ENCODE measurements around the gene REXO4.
A peak's percentile ranks its signal among the peaks of the same experiment; 100 is the strongest.
"Not testable (repeated sequence)": the region's sequence is repeated elsewhere in the genome, so short reads cannot be mapped to it uniquely, and the experiment has no call there.

Gene REXO4

DNA sequence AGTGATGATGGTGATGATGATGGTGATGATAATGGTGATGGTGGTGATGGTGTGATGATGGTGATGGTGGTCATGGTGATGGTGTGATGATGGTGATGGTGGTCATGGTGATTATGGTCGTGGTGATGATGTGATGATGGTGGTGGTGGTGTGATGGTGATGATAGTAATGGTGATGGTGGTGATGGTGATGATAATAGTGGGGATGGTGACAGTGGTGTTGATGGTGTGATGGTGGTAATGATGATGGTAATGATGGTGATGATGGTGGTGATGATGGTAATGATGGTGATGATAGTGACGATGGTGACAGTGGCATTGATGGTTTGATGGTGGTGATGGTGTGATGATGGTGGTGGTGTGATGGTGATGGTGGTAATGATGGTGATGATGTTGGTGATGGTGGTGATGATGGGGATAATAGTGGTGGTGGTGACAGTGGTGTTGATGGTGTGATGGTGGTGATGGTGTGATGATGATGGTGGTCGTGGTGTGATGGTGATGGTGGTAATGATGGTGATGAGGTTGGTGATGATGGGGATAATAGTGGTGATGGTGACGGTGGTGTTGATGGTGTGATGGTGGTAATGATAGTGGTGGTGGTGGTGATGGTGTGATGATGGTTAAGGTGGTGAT is 35.2 kb downstream of the REXO4 start:
- Histone ChIP-seq H3K4me1 (ENCODE audit: control insufficient read depth in 2 of 2, insufficient read depth in 2 of 2, low read length in 2 of 2) (no peaks in the 10 kb centered on the region), H3K9ac (ENCODE audit: low read depth in 1 of 2, low read length in 2 of 2) (no peak overlapping the region), H3K27me3 (ENCODE audit: control insufficient read depth in 2 of 2, insufficient read depth in 2 of 2, low read length in 2 of 2) (no peaks in the 10 kb centered on the region), H3K9me3 (ENCODE audit: control insufficient read depth in 2 of 2, low read length in 2 of 2) (no peaks in the 10 kb centered on the region), H3K4me3 (ENCODE audit: low read length in 2 of 2) (no peak overlapping the region), H3K36me3 (ENCODE audit: control insufficient read depth in 2 of 2, insufficient read depth in 2 of 2, low read length in 2 of 2) (no peaks in the 10 kb centered on the region), H3K27ac (ENCODE audit: low read depth in 2 of 2, low read length in 2 of 2) (no peak overlapping the region)

DNA sequence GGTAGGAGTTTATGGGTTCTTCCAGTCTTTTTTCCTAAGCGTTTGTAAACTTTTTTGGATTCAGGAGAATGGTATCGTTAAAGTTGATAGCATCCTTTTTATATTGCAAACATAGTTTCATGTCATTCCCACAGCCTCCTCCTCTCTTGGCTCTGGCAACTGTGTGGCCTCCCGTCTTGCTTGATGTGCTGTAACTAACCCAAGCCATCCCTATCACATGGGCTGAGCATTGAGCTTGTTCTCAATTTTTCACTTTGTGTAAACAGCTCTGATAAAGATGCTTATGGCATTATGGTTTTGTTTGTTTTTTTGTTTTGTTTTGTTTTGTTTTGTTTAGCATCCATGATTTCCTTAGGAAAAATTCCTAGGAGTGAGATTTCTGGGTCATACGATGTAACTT is 37.1 kb downstream of the REXO4 start:
- Histone ChIP-seq H3K27ac (ENCODE audit: low read depth in 2 of 2, low read length in 2 of 2) (no peak overlapping the region), H3K27me3 (ENCODE audit: control insufficient read depth in 2 of 2, insufficient read depth in 2 of 2, low read length in 2 of 2) (no peaks in the 10 kb centered on the region), H3K4me3 (ENCODE audit: low read length in 2 of 2) (no peak overlapping the region), H3K9me3 (ENCODE audit: control insufficient read depth in 2 of 2, low read length in 2 of 2) (no peaks in the 10 kb centered on the region), H3K9ac (ENCODE audit: low read depth in 1 of 2, low read length in 2 of 2) (no peak overlapping the region), H3K36me3 (ENCODE audit: control insufficient read depth in 2 of 2, insufficient read depth in 2 of 2, low read length in 2 of 2) (no peaks in the 10 kb centered on the region), H3K4me1 (ENCODE audit: control insufficient read depth in 2 of 2, insufficient read depth in 2 of 2, low read length in 2 of 2) (peaks cover 0 to 5% of the 10 kb centered on the region in 2 donors)

DNA sequence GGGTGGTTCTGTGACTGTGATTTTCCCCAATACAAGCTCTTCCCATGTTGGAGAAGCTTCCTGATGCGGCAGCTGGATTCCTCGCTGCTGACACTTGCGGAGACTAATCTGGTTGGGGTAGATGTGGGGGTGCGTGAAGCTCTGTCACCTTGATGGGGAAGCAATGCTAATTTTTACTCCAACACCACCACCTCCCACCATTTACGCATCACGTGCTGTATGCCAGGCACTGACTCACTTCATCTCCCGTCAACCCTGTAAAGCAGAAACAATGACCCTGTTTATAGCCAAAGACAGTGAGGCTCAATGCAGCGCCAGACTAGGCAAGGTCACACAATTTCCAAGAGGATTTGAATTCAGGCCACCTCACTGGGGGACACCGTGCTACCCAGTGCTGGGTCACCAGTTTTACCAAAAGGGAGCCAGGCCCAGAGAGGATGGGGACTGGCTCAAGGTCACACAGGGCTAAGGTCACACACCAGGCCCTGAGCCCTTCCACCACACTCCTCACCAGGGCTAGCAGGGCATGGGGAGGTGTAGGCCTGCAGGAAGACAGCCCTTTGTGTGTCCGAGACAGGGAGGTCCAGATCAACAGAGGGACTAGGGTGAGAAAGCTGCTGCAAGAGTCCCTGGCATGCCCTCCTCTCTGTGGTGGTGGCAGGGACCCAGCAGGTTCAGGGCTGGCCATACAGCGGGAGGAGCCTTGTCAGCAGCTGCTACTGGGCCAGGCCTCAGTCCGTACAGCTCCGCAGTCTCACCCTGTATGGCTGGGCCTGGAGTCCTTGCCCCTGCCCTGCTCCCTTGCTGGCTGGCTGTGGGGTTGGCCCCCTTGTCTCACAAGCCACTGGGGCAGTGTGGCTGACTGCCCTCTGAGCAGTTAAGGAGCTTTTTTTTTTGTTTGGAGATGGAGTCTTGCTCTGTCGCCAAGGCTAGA is 38.4 kb downstream of the REXO4 start:
- H3K4me1 ChIP-seq (ENCODE audit: control insufficient read depth in 2 of 2, insufficient read depth in 2 of 2, low read length in 2 of 2): peaks cover 5 to 6% of the 10 kb centered on the region in 2 donors
- H3K36me3 ChIP-seq (ENCODE audit: control insufficient read depth in 2 of 2, insufficient read depth in 2 of 2, low read length in 2 of 2): no peaks in the 10 kb centered on the region
- H3K9me3 ChIP-seq (ENCODE audit: control insufficient read depth in 2 of 2, low read length in 2 of 2): no peaks in the 10 kb centered on the region
- H3K27me3 ChIP-seq (ENCODE audit: control insufficient read depth in 2 of 2, insufficient read depth in 2 of 2, low read length in 2 of 2): no peaks in the 10 kb centered on the region
- H3K27ac ChIP-seq (ENCODE audit: low read depth in 2 of 2, low read length in 2 of 2): no peak overlapping the region
- H3K4me3 ChIP-seq (ENCODE audit: low read length in 2 of 2): no peak overlapping the region
- H3K9ac ChIP-seq (ENCODE audit: low read depth in 1 of 2, low read length in 2 of 2): no peak overlapping the region

DNA sequence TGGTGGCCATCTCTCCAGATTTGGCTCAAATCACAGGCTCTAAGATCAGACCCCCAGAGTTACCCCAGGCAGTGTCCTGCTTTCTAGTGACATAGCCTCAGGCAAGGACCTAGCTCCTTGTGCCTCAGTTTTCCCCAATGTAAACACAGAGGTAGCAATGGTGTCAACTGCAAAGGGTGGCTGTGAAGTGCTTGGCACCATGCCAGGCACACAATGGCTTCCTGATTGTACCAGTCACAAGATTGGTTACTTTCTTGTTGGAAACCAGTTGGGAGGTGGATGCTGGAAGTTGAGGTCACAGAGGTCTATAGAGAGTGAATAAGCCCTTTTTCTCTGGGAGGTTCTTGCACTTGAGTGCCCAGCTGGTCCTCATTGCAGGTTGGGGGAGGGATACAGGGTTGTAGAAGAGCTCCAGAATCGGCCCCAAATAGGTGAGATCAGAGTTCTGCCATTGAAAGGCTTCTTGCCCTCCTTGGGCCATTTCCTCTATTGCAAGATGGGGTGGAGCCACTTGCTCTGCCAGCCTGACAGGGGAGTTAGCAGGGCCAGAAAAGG is 39.3 kb downstream of the REXO4 start:
- no peaks in the 10 kb centered on the region for H3K27me3 ChIP-seq (ENCODE audit: control insufficient read depth in 2 of 2, insufficient read depth in 2 of 2, low read length in 2 of 2)
- no peaks in the 10 kb centered on the region for H3K36me3 ChIP-seq (ENCODE audit: control insufficient read depth in 2 of 2, insufficient read depth in 2 of 2, low read length in 2 of 2)
- H3K4me1 ChIP-seq (ENCODE audit: control insufficient read depth in 2 of 2, insufficient read depth in 2 of 2, low read length in 2 of 2): peaks cover 5 to 6% of the 10 kb centered on the region in 2 donors
- H3K9ac ChIP-seq (ENCODE audit: low read depth in 1 of 2, low read length in 2 of 2): no peak overlapping the region
- no peak overlapping the region for H3K4me3 ChIP-seq (ENCODE audit: low read length in 2 of 2)
- H3K27ac ChIP-seq (ENCODE audit: low read depth in 2 of 2, low read length in 2 of 2): no peak overlapping the region
- H3K9me3 ChIP-seq (ENCODE audit: control insufficient read depth in 2 of 2, low read length in 2 of 2): no peaks in the 10 kb centered on the region

DNA sequence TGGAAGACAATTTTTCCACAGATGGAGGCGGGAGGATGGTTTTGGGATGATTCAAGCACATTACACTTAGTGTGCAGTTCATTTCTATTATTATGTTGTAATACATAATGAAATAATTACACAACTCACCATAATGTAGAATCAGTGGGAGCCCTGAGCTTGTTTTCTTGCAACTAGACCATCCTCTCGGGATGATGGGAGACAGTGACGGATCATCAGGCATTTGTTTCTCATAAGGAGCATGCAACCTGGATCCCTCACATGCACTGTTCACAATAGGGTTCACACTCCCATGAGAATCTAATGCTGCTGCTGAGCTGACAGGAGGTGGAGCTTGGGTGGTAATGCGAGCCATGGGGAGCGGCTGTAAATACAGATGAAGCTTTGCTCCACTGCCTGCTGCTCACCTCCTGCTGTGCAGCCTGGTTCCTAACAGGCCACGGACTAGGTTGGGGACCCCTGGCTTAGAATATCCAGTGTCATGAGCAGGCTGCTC is 40.0 kb downstream of the REXO4 start:
- peaks cover 1 to 4% of the 10 kb centered on the region in 2 donors for H3K36me3 ChIP-seq (ENCODE audit: control insufficient read depth in 2 of 2, insufficient read depth in 2 of 2, low read length in 2 of 2)
- no peaks in the 10 kb centered on the region for H3K9me3 ChIP-seq (ENCODE audit: control insufficient read depth in 2 of 2, low read length in 2 of 2)
- no peaks in the 10 kb centered on the region for H3K27me3 ChIP-seq (ENCODE audit: control insufficient read depth in 2 of 2, insufficient read depth in 2 of 2, low read length in 2 of 2)
- peaks cover 7 to 8% of the 10 kb centered on the region in 2 donors for H3K4me1 ChIP-seq (ENCODE audit: control insufficient read depth in 2 of 2, insufficient read depth in 2 of 2, low read length in 2 of 2)
- H3K9ac ChIP-seq (ENCODE audit: low read depth in 1 of 2, low read length in 2 of 2): no peak overlapping the region
- no peak overlapping the region for H3K4me3 ChIP-seq (ENCODE audit: low read length in 2 of 2)
- no peak overlapping the region for H3K27ac ChIP-seq (ENCODE audit: low read depth in 2 of 2, low read length in 2 of 2)

DNA sequence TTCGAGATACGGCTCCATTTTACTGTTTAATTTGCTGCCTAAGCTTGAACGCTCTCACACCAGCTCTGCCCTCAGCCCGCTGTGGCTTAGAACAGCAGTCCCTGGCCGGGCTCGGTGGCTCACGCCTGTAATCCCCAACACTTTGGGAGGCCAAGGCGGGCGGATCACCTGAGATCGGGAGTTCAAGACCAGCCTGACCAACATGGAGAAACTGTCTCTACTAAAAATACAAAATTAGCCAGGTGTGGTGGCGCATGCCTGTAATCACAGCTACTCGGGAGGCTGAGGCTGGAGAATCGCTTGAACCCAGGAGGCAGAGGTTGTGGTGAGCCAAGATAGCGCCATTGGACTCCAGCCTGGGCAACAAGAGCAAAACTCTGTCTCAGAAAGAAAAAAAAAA is 40.5 kb downstream of the REXO4 start:
- not testable (repeated sequence) for H3K36me3 ChIP-seq (ENCODE audit: control insufficient read depth in 2 of 2, insufficient read depth in 2 of 2, low read length in 2 of 2); H3K27ac ChIP-seq (ENCODE audit: low read depth in 2 of 2, low read length in 2 of 2); H3K9me3 ChIP-seq (ENCODE audit: control insufficient read depth in 2 of 2, low read length in 2 of 2); H3K27me3 ChIP-seq (ENCODE audit: control insufficient read depth in 2 of 2, insufficient read depth in 2 of 2, low read length in 2 of 2); H3K4me3 ChIP-seq (ENCODE audit: low read length in 2 of 2); H3K9ac ChIP-seq (ENCODE audit: low read depth in 1 of 2, low read length in 2 of 2)
- H3K4me1 ChIP-seq (ENCODE audit: control insufficient read depth in 2 of 2, insufficient read depth in 2 of 2, low read length in 2 of 2): peaks cover 9 to 13% of the 10 kb centered on the region in 2 donors

DNA sequence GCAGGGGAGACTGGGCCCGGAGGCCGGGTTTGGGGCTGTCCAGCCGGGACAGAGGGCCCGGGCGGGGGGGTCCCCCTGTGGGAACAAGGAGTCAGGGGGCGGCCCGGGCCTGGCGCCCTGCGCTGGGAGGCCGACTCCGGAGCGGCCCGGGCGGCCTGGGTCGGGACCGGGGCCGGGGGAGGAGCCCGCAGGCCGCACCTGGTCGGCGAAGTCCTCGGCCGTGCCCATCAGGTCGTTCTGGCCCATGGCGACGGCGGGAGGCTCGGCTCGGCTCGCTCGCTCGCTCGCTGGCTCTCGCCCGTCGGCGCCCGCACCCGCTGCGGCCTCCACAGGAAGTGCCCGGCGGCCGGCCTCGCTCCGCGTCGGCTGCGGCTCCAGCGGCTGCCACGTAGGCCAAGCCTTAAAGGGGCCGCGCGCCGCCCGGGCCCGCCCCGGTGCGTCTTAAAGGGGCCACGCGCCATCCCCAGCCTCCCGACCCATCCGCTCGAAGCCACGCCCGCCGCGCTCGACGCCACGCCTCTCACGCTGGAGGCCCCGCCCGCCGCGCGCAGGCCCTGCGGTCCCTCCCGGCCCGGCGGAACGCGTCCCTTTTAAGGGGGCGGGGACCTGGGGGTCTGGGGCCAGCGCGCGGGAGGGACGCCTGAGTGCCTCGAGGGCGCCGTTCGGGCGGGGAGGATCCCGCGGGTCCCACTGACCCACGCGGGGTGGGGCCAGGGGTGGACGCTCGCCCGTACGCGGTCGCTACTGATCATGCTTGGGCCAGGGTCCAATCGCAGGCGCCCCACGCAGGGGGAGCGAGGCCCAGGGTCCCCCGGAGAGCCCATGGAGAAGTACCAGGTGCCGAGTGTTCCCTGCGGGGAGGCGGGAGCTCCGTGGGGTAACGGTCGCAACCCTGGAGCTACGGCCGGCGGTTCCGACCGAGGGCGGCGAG is 41.8 kb downstream of the REXO4 start, which contains the start of the genes STKLD1 and SURF4:
Gene STKLD1 (plus strand): TSS at position 643 of the 931 bp plus-strand sequence. CDS start 108 bp downstream, at position 751.
Gene SURF4 (minus strand): TSS at position 337 of the 931 bp plus-strand sequence. CDS start 91 bp downstream, at position 246.
- H3K9me3 ChIP-seq (ENCODE audit: control insufficient read depth in 2 of 2, low read length in 2 of 2): no peaks in the 10 kb centered on the region
- peak within 1 kb of the TSS; percentile 81 to 84 for H3K4me3 ChIP-seq (ENCODE audit: low read length in 2 of 2)
- peaks cover 2 to 17% of the 10 kb centered on the region in 2 donors for H3K36me3 ChIP-seq (ENCODE audit: control insufficient read depth in 2 of 2, insufficient read depth in 2 of 2, low read length in 2 of 2)
- peaks cover 19 to 20% of the 10 kb centered on the region in 2 donors for H3K4me1 ChIP-seq (ENCODE audit: control insufficient read depth in 2 of 2, insufficient read depth in 2 of 2, low read length in 2 of 2)
- no peaks in the 10 kb centered on the region for H3K27me3 ChIP-seq (ENCODE audit: control insufficient read depth in 2 of 2, insufficient read depth in 2 of 2, low read length in 2 of 2)
- peak within 1 kb of the TSS; percentile 92 for H3K27ac ChIP-seq (ENCODE audit: low read depth in 2 of 2, low read length in 2 of 2)
- peak within 1 kb of the TSS; percentile 73 to 89 for H3K9ac ChIP-seq (ENCODE audit: low read depth in 1 of 2, low read length in 2 of 2)

DNA sequence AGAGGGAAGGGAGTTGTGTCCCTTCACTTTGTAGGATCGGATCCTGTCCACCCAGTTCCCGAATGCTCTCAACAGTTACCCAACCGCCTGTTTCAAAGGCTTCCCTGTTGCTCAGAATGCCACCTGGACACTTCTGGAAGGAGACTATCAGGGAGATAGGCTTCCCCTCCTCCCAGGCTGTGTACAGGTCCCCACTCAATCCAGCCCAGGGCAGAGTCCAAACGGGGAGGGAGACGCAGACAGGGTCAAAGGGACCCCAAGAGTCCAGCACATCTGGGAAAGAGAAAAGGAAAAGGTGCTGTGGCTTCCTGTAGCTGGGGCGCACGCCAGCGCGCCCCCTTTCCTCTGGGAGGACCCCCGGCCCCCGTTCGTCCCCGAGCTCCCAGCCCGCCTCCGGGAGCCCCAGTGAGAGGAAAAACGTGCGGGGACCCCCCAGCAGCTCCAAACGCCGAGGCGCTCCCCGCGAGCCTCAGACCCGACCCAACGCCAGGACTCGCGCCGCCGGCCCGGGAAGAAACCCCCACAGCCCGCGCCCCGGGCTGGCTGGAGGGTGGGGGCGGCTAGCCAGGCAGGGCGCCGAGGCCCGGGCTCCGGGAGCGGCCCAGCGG is 42.6 kb downstream of the REXO4 start:
- Histone ChIP-seq H3K9me3 (ENCODE audit: control insufficient read depth in 2 of 2, low read length in 2 of 2) (no peaks in the 10 kb centered on the region), H3K27me3 (ENCODE audit: control insufficient read depth in 2 of 2, insufficient read depth in 2 of 2, low read length in 2 of 2) (no peaks in the 10 kb centered on the region), H3K27ac (ENCODE audit: low read depth in 2 of 2, low read length in 2 of 2) (peak overlapping the region; percentile 92), H3K9ac (ENCODE audit: low read depth in 1 of 2, low read length in 2 of 2) (peak overlapping the region; percentile 73 to 89), H3K36me3 (ENCODE audit: control insufficient read depth in 2 of 2, insufficient read depth in 2 of 2, low read length in 2 of 2) (peaks cover 6 to 24% of the 10 kb centered on the region in 2 donors), H3K4me1 (ENCODE audit: control insufficient read depth in 2 of 2, insufficient read depth in 2 of 2, low read length in 2 of 2) (peaks cover 21 to 25% of the 10 kb centered on the region in 2 donors), H3K4me3 (ENCODE audit: low read length in 2 of 2) (peak overlapping the region; percentile 81 to 84)

DNA sequence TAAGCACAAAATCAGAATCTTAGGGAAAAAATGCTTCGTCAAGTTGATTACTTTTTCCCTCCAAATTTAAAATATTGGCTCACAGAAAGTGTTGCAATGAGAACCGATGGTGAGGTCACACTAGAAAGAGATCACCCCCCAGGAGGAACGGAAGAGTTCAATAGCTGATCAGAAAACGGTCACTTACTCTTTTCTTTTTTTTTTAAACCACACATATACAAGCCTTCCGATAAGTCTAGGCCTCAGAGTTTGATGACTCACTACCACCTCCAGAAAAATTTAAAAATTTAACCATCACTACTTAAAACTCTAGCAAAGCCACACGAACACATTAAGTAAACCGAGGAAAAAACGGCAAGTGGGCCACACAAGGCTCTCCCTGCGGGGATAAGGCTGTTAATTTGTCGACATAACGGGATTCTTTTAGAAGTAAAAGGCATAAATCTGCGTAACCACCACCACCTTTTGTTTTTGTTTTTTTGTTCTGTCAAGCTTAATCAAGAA is 43.1 kb downstream of the REXO4 start:
- H3K4me1 ChIP-seq (ENCODE audit: control insufficient read depth in 2 of 2, insufficient read depth in 2 of 2, low read length in 2 of 2): peaks cover 27 to 29% of the 10 kb centered on the region in 2 donors
- H3K9me3 ChIP-seq (ENCODE audit: control insufficient read depth in 2 of 2, low read length in 2 of 2): no peaks in the 10 kb centered on the region
- H3K4me3 ChIP-seq (ENCODE audit: low read length in 2 of 2): peak overlapping the region; percentile 81 to 84
- peak overlapping the region; percentile 73 to 89 for H3K9ac ChIP-seq (ENCODE audit: low read depth in 1 of 2, low read length in 2 of 2)
- H3K36me3 ChIP-seq (ENCODE audit: control insufficient read depth in 2 of 2, insufficient read depth in 2 of 2, low read length in 2 of 2): peaks cover 6 to 28% of the 10 kb centered on the region in 2 donors
- peak overlapping the region; percentile 92 for H3K27ac ChIP-seq (ENCODE audit: low read depth in 2 of 2, low read length in 2 of 2)
- no peaks in the 10 kb centered on the region for H3K27me3 ChIP-seq (ENCODE audit: control insufficient read depth in 2 of 2, insufficient read depth in 2 of 2, low read length in 2 of 2)

Data from mucosa of rectum (tissue), 2 donors.